ENCODE results near the gene ODF2. TPM values are rescaled to one million over a fixed set of nuclear protein-coding genes. Genes with fewer than 3 reads are reported as not detected.
A peak's percentile ranks its signal among the peaks of the same experiment; 100 is the strongest.

The ODF2 gene
- total and polyA plus RNA-seq, 2 experiments from 2014 or later = 17.5 to 26.9 TPM

DNA sequence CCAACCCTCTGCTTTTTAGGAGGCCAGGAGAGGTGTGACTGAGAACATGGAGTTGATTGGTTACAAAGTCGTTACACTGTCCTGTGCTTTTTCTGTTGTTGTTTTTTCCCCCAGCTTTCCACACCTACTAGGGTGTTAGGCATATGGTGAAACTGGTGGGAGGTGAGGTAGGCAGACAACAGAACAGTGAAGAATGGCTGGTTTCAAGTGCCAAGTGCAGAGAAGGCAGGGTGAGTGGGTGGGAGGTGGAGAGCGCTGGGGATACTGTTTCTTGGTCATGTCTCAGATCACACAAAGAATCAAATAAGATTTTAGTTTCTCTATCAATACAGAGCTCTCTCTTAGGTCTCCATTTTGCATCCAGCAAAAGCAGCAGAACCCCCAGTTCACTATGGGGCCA, 94.4 kb downstream of the ODF2 start:
- peaks cover 14% of the 10 kb centered on the region for H3K4me1 Mint-ChIP-seq
- H3K27ac Mint-ChIP-seq = no peak overlapping the region
- H3K9me2 ChIP-seq (ENCODE audit: insufficient read depth) = no peaks in the 10 kb centered on the region
- peaks cover 23% of the 10 kb centered on the region for H3K79me2 ChIP-seq (replicated peaks; ENCODE audit: insufficient read depth)
- peaks cover 12% of the 10 kb centered on the region; the same call in 1 of the 2 replicates for H3K27me3 ChIP-seq (ENCODE audit: insufficient read depth)
- peaks cover 34% of the 10 kb centered on the region for H3K4me1 ChIP-seq (ENCODE audit: insufficient read depth)
- H3K9me3 Mint-ChIP-seq = no peaks in the 10 kb centered on the region
- no peaks in the 10 kb centered on the region for H3K36me3 Mint-ChIP-seq (ENCODE audit: low read depth)
- DNase-seq (ENCODE audit: low spot score) (no peak), ATAC-seq (no peak)
- H3F3A ChIP-seq (replicated peaks; ENCODE audit: low read depth) = peaks cover 10% of the 10 kb centered on the region
- H2AFZ ChIP-seq = no peak overlapping the region
- H4K20me1 ChIP-seq (replicated peaks; ENCODE audit: insufficient read depth) = peaks cover 3% of the 10 kb centered on the region; the same call in 1 of the 2 replicates
- TF ChIP-seq ZNF331 (CRISPR knock-in tag; IDR thresholded peaks at IDR 0.05; ENCODE audit: low read depth) (no peak), POLR2AphosphoS5 (IDR thresholded peaks at IDR 0.05; ENCODE audit: low read depth) (no peak), NANOG (IDR thresholded peaks at IDR 0.05; ENCODE audit: borderline replicate concordance) (no peak), JUNB (IDR thresholded peaks at IDR 0.05; ENCODE audit: unreplicated experiment) (no peak), EZH2phosphoT487 (IDR thresholded peaks at IDR 0.05; ENCODE audit: unreplicated experiment) (no peak), EZH2 (IDR thresholded peaks at IDR 0.05; ENCODE audit: low read depth, unreplicated experiment) (no peak), CREB1 (CRISPR knock-in tag; IDR thresholded peaks at IDR 0.05; ENCODE audit: low read depth) (no peak), ZNF114 (CRISPR knock-in tag; IDR thresholded peaks at IDR 0.05) (no peak), STAT1 (IDR thresholded peaks at IDR 0.05; ENCODE audit: unreplicated experiment) (no peak)
- TF ChIP-seq, protein P1, sequence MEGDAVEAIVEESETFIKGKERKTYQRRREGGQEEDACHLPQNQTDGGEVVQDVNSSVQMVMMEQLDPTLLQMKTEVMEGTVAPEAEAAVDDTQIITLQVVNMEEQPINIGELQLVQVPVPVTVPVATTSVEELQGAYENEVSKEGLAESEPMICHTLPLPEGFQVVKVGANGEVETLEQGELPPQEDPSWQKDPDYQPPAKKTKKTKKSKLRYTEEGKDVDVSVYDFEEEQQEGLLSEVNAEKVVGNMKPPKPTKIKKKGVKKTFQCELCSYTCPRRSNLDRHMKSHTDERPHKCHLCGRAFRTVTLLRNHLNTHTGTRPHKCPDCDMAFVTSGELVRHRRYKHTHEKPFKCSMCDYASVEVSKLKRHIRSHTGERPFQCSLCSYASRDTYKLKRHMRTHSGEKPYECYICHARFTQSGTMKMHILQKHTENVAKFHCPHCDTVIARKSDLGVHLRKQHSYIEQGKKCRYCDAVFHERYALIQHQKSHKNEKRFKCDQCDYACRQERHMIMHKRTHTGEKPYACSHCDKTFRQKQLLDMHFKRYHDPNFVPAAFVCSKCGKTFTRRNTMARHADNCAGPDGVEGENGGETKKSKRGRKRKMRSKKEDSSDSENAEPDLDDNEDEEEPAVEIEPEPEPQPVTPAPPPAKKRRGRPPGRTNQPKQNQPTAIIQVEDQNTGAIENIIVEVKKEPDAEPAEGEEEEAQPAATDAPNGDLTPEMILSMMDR (conservative IDR thresholded peaks at IDR 0.05; ENCODE audit: low read depth in 2 of 2) = no peak
- TF ChIP-seq, protein P2, sequence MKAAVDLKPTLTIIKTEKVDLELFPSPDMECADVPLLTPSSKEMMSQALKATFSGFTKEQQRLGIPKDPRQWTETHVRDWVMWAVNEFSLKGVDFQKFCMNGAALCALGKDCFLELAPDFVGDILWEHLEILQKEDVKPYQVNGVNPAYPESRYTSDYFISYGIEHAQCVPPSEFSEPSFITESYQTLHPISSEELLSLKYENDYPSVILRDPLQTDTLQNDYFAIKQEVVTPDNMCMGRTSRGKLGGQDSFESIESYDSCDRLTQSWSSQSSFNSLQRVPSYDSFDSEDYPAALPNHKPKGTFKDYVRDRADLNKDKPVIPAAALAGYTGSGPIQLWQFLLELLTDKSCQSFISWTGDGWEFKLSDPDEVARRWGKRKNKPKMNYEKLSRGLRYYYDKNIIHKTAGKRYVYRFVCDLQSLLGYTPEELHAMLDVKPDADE (IDR thresholded peaks at IDR 0.05) = no peak
- TF ChIP-seq, protein P3, sequence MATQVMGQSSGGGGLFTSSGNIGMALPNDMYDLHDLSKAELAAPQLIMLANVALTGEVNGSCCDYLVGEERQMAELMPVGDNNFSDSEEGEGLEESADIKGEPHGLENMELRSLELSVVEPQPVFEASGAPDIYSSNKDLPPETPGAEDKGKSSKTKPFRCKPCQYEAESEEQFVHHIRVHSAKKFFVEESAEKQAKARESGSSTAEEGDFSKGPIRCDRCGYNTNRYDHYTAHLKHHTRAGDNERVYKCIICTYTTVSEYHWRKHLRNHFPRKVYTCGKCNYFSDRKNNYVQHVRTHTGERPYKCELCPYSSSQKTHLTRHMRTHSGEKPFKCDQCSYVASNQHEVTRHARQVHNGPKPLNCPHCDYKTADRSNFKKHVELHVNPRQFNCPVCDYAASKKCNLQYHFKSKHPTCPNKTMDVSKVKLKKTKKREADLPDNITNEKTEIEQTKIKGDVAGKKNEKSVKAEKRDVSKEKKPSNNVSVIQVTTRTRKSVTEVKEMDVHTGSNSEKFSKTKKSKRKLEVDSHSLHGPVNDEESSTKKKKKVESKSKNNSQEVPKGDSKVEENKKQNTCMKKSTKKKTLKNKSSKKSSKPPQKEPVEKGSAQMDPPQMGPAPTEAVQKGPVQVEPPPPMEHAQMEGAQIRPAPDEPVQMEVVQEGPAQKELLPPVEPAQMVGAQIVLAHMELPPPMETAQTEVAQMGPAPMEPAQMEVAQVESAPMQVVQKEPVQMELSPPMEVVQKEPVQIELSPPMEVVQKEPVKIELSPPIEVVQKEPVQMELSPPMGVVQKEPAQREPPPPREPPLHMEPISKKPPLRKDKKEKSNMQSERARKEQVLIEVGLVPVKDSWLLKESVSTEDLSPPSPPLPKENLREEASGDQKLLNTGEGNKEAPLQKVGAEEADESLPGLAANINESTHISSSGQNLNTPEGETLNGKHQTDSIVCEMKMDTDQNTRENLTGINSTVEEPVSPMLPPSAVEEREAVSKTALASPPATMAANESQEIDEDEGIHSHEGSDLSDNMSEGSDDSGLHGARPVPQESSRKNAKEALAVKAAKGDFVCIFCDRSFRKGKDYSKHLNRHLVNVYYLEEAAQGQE (IDR thresholded peaks at IDR 0.05; ENCODE audit: unreplicated experiment) = no peak
- TF ChIP-seq, protein P4, sequence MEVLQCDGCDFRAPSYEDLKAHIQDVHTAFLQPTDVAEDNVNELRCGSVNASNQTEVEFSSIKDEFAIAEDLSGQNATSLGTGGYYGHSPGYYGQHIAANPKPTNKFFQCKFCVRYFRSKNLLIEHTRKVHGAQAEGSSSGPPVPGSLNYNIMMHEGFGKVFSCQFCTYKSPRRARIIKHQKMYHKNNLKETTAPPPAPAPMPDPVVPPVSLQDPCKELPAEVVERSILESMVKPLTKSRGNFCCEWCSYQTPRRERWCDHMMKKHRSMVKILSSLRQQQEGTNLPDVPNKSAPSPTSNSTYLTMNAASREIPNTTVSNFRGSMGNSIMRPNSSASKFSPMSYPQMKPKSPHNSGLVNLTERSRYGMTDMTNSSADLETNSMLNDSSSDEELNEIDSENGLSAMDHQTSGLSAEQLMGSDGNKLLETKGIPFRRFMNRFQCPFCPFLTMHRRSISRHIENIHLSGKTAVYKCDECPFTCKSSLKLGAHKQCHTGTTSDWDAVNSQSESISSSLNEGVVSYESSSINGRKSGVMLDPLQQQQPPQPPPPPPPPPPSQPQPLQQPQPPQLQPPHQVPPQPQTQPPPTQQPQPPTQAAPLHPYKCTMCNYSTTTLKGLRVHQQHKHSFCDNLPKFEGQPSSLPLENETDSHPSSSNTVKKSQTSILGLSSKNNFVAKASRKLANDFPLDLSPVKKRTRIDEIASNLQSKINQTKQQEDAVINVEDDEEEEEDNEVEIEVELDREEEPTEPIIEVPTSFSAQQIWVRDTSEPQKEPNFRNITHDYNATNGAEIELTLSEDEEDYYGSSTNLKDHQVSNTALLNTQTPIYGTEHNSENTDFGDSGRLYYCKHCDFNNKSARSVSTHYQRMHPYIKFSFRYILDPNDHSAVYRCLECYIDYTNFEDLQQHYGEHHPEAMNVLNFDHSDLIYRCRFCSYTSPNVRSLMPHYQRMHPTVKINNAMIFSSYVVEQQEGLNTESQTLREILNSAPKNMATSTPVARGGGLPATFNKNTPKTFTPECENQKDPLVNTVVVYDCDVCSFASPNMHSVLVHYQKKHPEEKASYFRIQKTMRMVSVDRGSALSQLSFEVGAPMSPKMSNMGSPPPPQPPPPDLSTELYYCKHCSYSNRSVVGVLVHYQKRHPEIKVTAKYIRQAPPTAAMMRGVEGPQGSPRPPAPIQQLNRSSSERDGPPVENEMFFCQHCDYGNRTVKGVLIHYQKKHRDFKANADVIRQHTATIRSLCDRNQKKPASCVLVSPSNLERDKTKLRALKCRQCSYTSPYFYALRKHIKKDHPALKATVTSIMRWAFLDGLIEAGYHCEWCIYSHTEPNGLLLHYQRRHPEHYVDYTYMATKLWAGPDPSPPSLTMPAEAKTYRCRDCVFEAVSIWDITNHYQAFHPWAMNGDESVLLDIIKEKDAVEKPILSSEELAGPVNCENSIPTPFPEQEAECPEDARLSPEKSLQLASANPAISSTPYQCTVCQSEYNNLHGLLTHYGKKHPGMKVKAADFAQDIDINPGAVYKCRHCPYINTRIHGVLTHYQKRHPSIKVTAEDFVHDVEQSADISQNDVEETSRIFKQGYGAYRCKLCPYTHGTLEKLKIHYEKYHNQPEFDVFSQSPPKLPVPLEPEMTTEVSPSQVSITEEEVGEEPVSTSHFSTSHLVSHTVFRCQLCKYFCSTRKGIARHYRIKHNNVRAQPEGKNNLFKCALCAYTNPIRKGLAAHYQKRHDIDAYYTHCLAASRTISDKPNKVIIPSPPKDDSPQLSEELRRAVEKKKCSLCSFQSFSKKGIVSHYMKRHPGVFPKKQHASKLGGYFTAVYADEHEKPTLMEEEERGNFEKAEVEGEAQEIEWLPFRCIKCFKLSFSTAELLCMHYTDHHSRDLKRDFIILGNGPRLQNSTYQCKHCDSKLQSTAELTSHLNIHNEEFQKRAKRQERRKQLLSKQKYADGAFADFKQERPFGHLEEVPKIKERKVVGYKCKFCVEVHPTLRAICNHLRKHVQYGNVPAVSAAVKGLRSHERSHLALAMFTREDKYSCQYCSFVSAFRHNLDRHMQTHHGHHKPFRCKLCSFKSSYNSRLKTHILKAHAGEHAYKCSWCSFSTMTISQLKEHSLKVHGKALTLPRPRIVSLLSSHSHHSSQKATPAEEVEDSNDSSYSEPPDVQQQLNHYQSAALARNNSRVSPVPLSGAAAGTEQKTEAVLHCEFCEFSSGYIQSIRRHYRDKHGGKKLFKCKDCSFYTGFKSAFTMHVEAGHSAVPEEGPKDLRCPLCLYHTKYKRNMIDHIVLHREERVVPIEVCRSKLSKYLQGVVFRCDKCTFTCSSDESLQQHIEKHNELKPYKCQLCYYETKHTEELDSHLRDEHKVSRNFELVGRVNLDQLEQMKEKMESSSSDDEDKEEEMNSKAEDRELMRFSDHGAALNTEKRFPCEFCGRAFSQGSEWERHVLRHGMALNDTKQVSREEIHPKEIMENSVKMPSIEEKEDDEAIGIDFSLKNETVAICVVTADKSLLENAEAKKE (CRISPR knock-in tag; IDR thresholded peaks at IDR 0.05) = no peak
- H3K4me3 Mint-ChIP-seq = peak overlapping the region; percentile 34; the same call in 1 of the 3 replicates
- H3K4me3 ChIP-seq = no peak overlapping the region
- no peak overlapping the region; the same call in 1 of the 2 replicates for H3K4me2 ChIP-seq
- peaks cover 4% of the 10 kb centered on the region for H3K27me3 Mint-ChIP-seq (ENCODE audit: insufficient read depth, low read depth, poor library complexity)
- H3K36me3 ChIP-seq (ENCODE audit: insufficient read depth) = no peaks in the 10 kb centered on the region
- H3K27ac ChIP-seq (ENCODE audit: low read depth) = no peak overlapping the region

Data from GM23338 (cell line).